ENCODE data around the gene LRRC25. TPM values are rescaled to one million over a fixed set of nuclear protein-coding genes. Genes with fewer than 3 reads are reported as not detected.
A peak's percentile ranks its signal among the peaks of the same experiment; 100 is the strongest.

Gene LRRC25
- total RNA-seq, 1 donor from 2014 or later = not detected

GRCh38 chr19:18386543-18387271 is 10.7 kb downstream of the LRRC25 start:
- Histone ChIP-seq H3K4me3 (ENCODE audit: insufficient read depth, low read depth, low read length) (peak overlapping the region; percentile 57), H2AFZ (ENCODE audit: low read depth, low read length) (no peak overlapping the region), H3K4me2 (ENCODE audit: low read length) (peak overlapping the region; percentile 79), H3K27ac (ENCODE audit: low read depth, low read length) (no peak overlapping the region), H3K9ac (ENCODE audit: low read length) (peak overlapping the region; percentile 52), H3K79me2 (ENCODE audit: insufficient read depth, low read length) (peaks cover 17% of the 10 kb centered on the region), H3K9me3 (ENCODE audit: insufficient read depth, low read depth, low read length) (no peaks in the 10 kb centered on the region), H4K20me1 (ENCODE audit: insufficient read depth, low read length) (peaks cover 25% of the 10 kb centered on the region), H3K27me3 (ENCODE audit: insufficient read depth, low read length) (no peaks in the 10 kb centered on the region), H3K4me1 (ENCODE audit: insufficient read depth, low read length) (peaks cover 15% of the 10 kb centered on the region), H3K36me3 (ENCODE audit: insufficient read depth, low read length) (no peaks in the 10 kb centered on the region)
- Mint-ChIP-seq H3K4me1 (ENCODE audit: low read depth, unreplicated experiment) (peaks cover 5% of the 10 kb centered on the region), H3K9me3 (ENCODE audit: unreplicated experiment) (no peaks in the 10 kb centered on the region), H3K27ac (ENCODE audit: unreplicated experiment) (peak overlapping the region; percentile 62), H3K27me3 (ENCODE audit: low read depth, unreplicated experiment) (peaks cover 11% of the 10 kb centered on the region), H3K36me3 (ENCODE audit: low read depth, unreplicated experiment) (no peaks in the 10 kb centered on the region), H3K4me3 (ENCODE audit: unreplicated experiment) (peak overlapping the region; percentile 65)
- no peak for FAIRE-seq
- TF ChIP-seq, protein P1, sequence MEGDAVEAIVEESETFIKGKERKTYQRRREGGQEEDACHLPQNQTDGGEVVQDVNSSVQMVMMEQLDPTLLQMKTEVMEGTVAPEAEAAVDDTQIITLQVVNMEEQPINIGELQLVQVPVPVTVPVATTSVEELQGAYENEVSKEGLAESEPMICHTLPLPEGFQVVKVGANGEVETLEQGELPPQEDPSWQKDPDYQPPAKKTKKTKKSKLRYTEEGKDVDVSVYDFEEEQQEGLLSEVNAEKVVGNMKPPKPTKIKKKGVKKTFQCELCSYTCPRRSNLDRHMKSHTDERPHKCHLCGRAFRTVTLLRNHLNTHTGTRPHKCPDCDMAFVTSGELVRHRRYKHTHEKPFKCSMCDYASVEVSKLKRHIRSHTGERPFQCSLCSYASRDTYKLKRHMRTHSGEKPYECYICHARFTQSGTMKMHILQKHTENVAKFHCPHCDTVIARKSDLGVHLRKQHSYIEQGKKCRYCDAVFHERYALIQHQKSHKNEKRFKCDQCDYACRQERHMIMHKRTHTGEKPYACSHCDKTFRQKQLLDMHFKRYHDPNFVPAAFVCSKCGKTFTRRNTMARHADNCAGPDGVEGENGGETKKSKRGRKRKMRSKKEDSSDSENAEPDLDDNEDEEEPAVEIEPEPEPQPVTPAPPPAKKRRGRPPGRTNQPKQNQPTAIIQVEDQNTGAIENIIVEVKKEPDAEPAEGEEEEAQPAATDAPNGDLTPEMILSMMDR (IDR thresholded peaks at IDR 0.05; ENCODE audit: insufficient read depth, low read depth, low read length) = no peak
- no peak for TF ChIP-seq EZH2 (IDR thresholded peaks at IDR 0.05; ENCODE audit: insufficient read depth, low read length)
- DNase-seq (ENCODE audit: low read depth) = no peak

GRCh38 chr19:18385675-18386542 is 11.5 kb downstream of the LRRC25 start, which contains the start of gene GDF15:
Gene GDF15 (plus strand): TSS chr19:18386158. CDS start chr19:18386190, 32 bp downstream.
- H3K36me3 Mint-ChIP-seq (ENCODE audit: low read depth, unreplicated experiment) = no peaks in the 10 kb centered on the region
- H3K4me3 Mint-ChIP-seq (ENCODE audit: unreplicated experiment) = peak within 1 kb of the TSS; percentile 20
- Histone ChIP-seq H3K4me2 (ENCODE audit: low read length) (peak within 1 kb of the TSS; percentile 79), H3K4me3 (ENCODE audit: insufficient read depth, low read depth, low read length) (peak within 1 kb of the TSS; percentile 57), H3K79me2 (ENCODE audit: insufficient read depth, low read length) (peaks cover 17% of the 10 kb centered on the region), H3K27ac (ENCODE audit: low read depth, low read length) (no peak within 1 kb of the TSS), H3K9me3 (ENCODE audit: insufficient read depth, low read depth, low read length) (no peaks in the 10 kb centered on the region), H4K20me1 (ENCODE audit: insufficient read depth, low read length) (peaks cover 25% of the 10 kb centered on the region), H3K9ac (ENCODE audit: low read length) (peak within 1 kb of the TSS; percentile 52), H2AFZ (ENCODE audit: low read depth, low read length) (peak within 1 kb of the TSS; percentile 2), H3K36me3 (ENCODE audit: insufficient read depth, low read length) (no peaks in the 10 kb centered on the region), H3K4me1 (ENCODE audit: insufficient read depth, low read length) (peaks cover 15% of the 10 kb centered on the region), H3K27me3 (ENCODE audit: insufficient read depth, low read length) (no peaks in the 10 kb centered on the region)
- TF ChIP-seq, protein P1 (IDR thresholded peaks at IDR 0.05; ENCODE audit: insufficient read depth, low read depth, low read length) = peak; percentile 49
- TF ChIP-seq EZH2 (IDR thresholded peaks at IDR 0.05; ENCODE audit: insufficient read depth, low read length) = no peak
- DNase-seq (ENCODE audit: low read depth) (peak; percentile 80), FAIRE-seq (no peak)
- peak within 1 kb of the TSS; percentile 66 for H3K27ac Mint-ChIP-seq (ENCODE audit: unreplicated experiment)
- H3K4me1 Mint-ChIP-seq (ENCODE audit: low read depth, unreplicated experiment) = peaks cover 5% of the 10 kb centered on the region
- H3K9me3 Mint-ChIP-seq (ENCODE audit: unreplicated experiment) = no peaks in the 10 kb centered on the region
- peaks cover 9% of the 10 kb centered on the region for H3K27me3 Mint-ChIP-seq (ENCODE audit: low read depth, unreplicated experiment)

Measured in astrocyte (in vitro differentiated cells and primary cell).